22Rv1 (cell line): Measurements from ENCODE around the gene GRAMD1B.

Experiments used
- CTCF ChIP-seq: fragments of 450-650 bp; IDR thresholded peaks from 2 replicates; pipeline ENCODE4 v1.5.1; 2017; ENCODE audit warnings: mild to moderate bottlenecking
- ZFX ChIP-seq: fragments of 450-650 bp; IDR thresholded peaks from 2 replicates; pipeline ENCODE4 v1.6.1; 2017; ENCODE audit warnings: antibody characterized with exemption, borderline replicate concordance

DNA sequence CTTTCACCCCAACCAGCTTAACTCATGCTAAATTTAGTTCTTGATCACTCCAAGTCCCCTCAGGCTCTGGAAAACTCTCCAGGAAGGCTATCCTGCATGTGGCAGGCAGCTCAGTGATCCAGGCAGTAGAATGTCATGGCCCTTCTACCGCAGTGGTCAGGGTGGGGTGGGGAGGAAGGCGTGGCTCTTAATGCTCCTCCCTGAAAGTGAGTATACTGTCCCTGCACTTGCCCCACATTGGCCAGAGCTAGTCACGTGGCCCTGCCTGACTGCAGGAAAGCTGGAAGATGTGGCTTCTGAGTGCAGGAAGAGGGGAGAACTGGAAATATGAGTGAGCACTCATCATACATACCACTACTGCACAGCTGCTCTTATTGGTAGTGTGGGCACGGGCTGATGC lies 102.1 kb downstream of the GRAMD1B start:
- TF ChIP-seq CTCF (no peak), ZFX (no peak)
